GM18907 (cell line): ENCODE results near the gene KRTAP19-1.
"Not testable (repeated sequence)": the region's sequence is repeated elsewhere in the genome, so short reads cannot be mapped to it uniquely, and the experiment has no call there.

ENCODE experiments used
- ATAC-seq: cut with Tn5 transposase; IDR thresholded peaks from one replicate; pipeline ENCODE4 v1.9.1; 2021; ENCODE audit warnings: mild to moderate bottlenecking, moderate library complexity; ENCODE audit not compliant: unreplicated experiment

The KRTAP19-1 gene

GRCh38 chr21:30480145-30480544, at the start of gene KRTAP19-1:
Gene KRTAP19-1, minus strand, starts transcription at chr21:30480367. Its CDS starts 50 bp downstream, at chr21:30480317.
- no peak for ATAC-seq

GRCh38 chr21:30518876-30519275, 38.7 kb upstream of the KRTAP19-1 start:
- ATAC-seq: no peak

GRCh38 chr21:30515681-30516080, 35.5 kb upstream of the KRTAP19-1 start:
- ATAC-seq: no peak

- not testable (repeated sequence) for ATAC-seq
These were observed 25.5 kb upstream of the KRTAP19-1 start for GRCh38 chr21:30505621-30506205.

GRCh38 chr21:30502041-30502440, 21.9 kb upstream of the KRTAP19-1 start, which contains the start of gene KRTAP19-5:
Gene KRTAP19-5, minus strand, starts transcription at chr21:30502141. Its CDS starts 51 bp downstream, at chr21:30502090.
- no peak for ATAC-seq

- ATAC-seq: no peak
These were observed 16.9 kb upstream of the KRTAP19-1 start, which contains the start of gene KRTAP19-4 for GRCh38 chr21:30497065-30497464. Gene KRTAP19-4, minus strand, starts transcription at chr21:30497165. Its CDS starts 55 bp downstream, at chr21:30497110.

- ATAC-seq: no peak
These were observed 11.8 kb upstream of the KRTAP19-1 start, which contains the start of gene KRTAP19-3 for GRCh38 chr21:30491963-30492428. Gene KRTAP19-3, minus strand, starts transcription at chr21:30492013. Its CDS starts 56 bp downstream, at chr21:30491957.

GRCh38 chr21:30487336-30487735, 7.2 kb upstream of the KRTAP19-1 start, which contains the start of gene KRTAP19-2:
Gene KRTAP19-2, minus strand, starts transcription at chr21:30487436. Its CDS starts 88 bp downstream, at chr21:30487348.
- ATAC-seq: no peak

- no peak for ATAC-seq
These were observed 6.0 kb upstream of the KRTAP19-1 start for GRCh38 chr21:30486180-30486579.

- ATAC-seq: no peak
These were observed 2.0 kb upstream of the KRTAP19-1 start for GRCh38 chr21:30482130-30482529.

GRCh38 chr21:30479259-30479658, 908 bp downstream of the KRTAP19-1 start:
- no peak for ATAC-seq

GRCh38 chr21:30478004-30478403, 2.2 kb downstream of the KRTAP19-1 start:
- ATAC-seq: no peak

- no peak for ATAC-seq
These were observed 11.1 kb downstream of the KRTAP19-1 start for GRCh38 chr21:30468900-30469714.

- ATAC-seq: no peak
These were observed 16.5 kb downstream of the KRTAP19-1 start for GRCh38 chr21:30463713-30464112.

GRCh38 chr21:30448514-30448913, 31.7 kb downstream of the KRTAP19-1 start:
- no peak for ATAC-seq

GRCh38 chr21:30447056-30447455, 33.1 kb downstream of the KRTAP19-1 start:
- no peak for ATAC-seq

- no peak for ATAC-seq
These were observed 36.0 kb downstream of the KRTAP19-1 start for GRCh38 chr21:30444204-30444603.

- no peak for ATAC-seq
These were observed 36.9 kb downstream of the KRTAP19-1 start for GRCh38 chr21:30443226-30443625.

- no peak for ATAC-seq
These were observed 40.2 kb downstream of the KRTAP19-1 start, which contains the start of gene KRTAP15-1 for GRCh38 chr21:30439975-30440374. Gene KRTAP15-1, plus strand, starts transcription at chr21:30440275. Its CDS starts 53 bp downstream, at chr21:30440328.

- no peak for ATAC-seq
These were observed 43.1 kb downstream of the KRTAP19-1 start for GRCh38 chr21:30437010-30437565.

- ATAC-seq: no peak
These were observed 46.0 kb downstream of the KRTAP19-1 start for GRCh38 chr21:30434033-30434631.
